HCT116 (cell line): ENCODE results near the gene PPP1R11. TPM values are rescaled to one million over a fixed set of nuclear protein-coding genes. Genes with fewer than 3 reads are reported as not detected.

Source experiments
- ATAC-seq: fragments of 200-7000 bp; cut with Tn5 transposase; 2 replicates; pipeline ENCODE4 v1.9.1; 2020; ENCODE audit warnings: mild to moderate bottlenecking, moderate library complexity
- BruUV-seq: library from RNA; stranded (reverse); fragments of 400-500 nt; replicated peaks from 2 replicates; lab custom pipeline; 2021; lab: Mats Ljungman, UMichigan
- CTCF ChIA-PET: fragments of 300-600 bp; sonication (Branson Sonifier 250); formaldehyde crosslinking; loops from one replicate; lab custom pipeline; 2021; ENCODE audit warnings: antibody characterized with exemption; lab: Charles Lee
- POLR2A ChIA-PET: fragments of 300-600, 350-600 bp; sonication (Branson Sonifier 250); formaldehyde crosslinking; loops from one replicate; lab custom pipeline; 2021; ENCODE audit warnings: antibody characterized with exemption; lab: Charles Lee
- RAD21 ChIA-PET, 2 experiments: fragments of 300-600 bp; sonication (Branson Sonifier 250); formaldehyde crosslinking; loops; one replicate each; lab custom pipeline; 2023; ENCODE audit warnings: low total read pairs in 2 of 2; ENCODE audit not compliant: uncharacterized antibody in 2 of 2, unreplicated experiment in 2 of 2, low non-redundant PET in 1 of 2; lab: Charles Lee
- DNase-seq: peaks from one replicate; pipeline ENCODE4 v3.0.0-alpha.2; 2010; ENCODE audit warnings: low read depth, low spot score
- H2AFZ ChIP-seq: fragments of 200-600 bp; shearing (Covaris generic), sonication (generic); 2 replicates; pipeline ENCODE4 v1.6.1; 2017; ENCODE audit warnings: low read depth, mixed run types, mixed read lengths, antibody characterized with exemption, low read length; ENCODE audit not compliant: poor library complexity, severe bottlenecking
- H3K27ac ChIP-seq: 2 replicates; pipeline ENCODE4 v1.5.1; 2012; ENCODE audit warnings: low read depth, low read length
- H3K27me3 ChIP-seq: fragments of 200-600 bp; sonication (generic); 2 replicates; pipeline ENCODE4 v1.6.1; 2016; ENCODE audit warnings: mixed run types, low read length, mixed read lengths; ENCODE audit not compliant: insufficient read depth
- H3K36me3 ChIP-seq, 2 experiments: fragments of 200-500 bp in 1 of 2; fragments of 200-600 bp in 1 of 2; sonication (Bioruptor generic) in 1 of 2; sonication (generic) in 1 of 2; 2 replicates each; pipeline versions ENCODE4 v1.5.1 to v1.6.1; 2014 to 2016; ENCODE audit warnings: low read length in 2 of 2, inconsistent platforms in 1 of 2, mixed read lengths in 1 of 2, mixed run types in 1 of 2; ENCODE audit not compliant: insufficient read depth in 2 of 2, control insufficient read depth in 1 of 2
- H3K4me1 ChIP-seq, 2 experiments: fragments of 200-600 bp in 1 of 2; sonication (generic) in 1 of 2; 2 replicates each; pipeline versions ENCODE4 v1.5.1 to v1.6.1; 2012 to 2017; ENCODE audit warnings: low read length in 2 of 2, inconsistent platforms in 1 of 2, mild to moderate bottlenecking in 1 of 2, mixed read lengths in 1 of 2, mixed run types in 1 of 2, moderate library complexity in 1 of 2; ENCODE audit not compliant: insufficient read depth in 2 of 2, control insufficient read depth in 1 of 2
- H3K4me2 ChIP-seq: fragments of 200-600 bp; sonication (generic); 2 replicates; pipeline ENCODE4 v1.6.1; 2017; ENCODE audit warnings: mixed run types, low read length, mixed read lengths
- H3K4me3 ChIP-seq, 2 experiments: fragments of 200-600 bp in 1 of 2; sonication (generic) in 1 of 2; replicated peaks in 1 of 2; 2 replicates each; pipeline ENCODE4 v1.5.1; 2011 to 2016; ENCODE audit warnings: low read length in 2 of 2, control low read depth in 1 of 2, low read depth in 1 of 2, mild to moderate bottlenecking in 1 of 2, mixed read lengths in 1 of 2, mixed run types in 1 of 2
- H3K79me2 ChIP-seq: fragments of 200-600 bp; sonication (generic); 2 replicates; pipeline ENCODE4 v1.6.1; 2017; ENCODE audit warnings: mild to moderate bottlenecking, mixed run types, low read length, moderate library complexity, mixed read lengths; ENCODE audit not compliant: insufficient read depth
- H3K9ac ChIP-seq: fragments of 200-600 bp; sonication (generic); 2 replicates; pipeline ENCODE4 v1.6.1; 2016; ENCODE audit warnings: low read length, mixed read lengths
- H3K9me2 ChIP-seq: fragments of 200-600 bp; sonication (generic), shearing (Covaris generic); 2 replicates; pipeline ENCODE4 v1.6.1; 2017; ENCODE audit warnings: mixed run types, mild to moderate bottlenecking, moderate library complexity; ENCODE audit not compliant: insufficient read depth
- H3K9me3 ChIP-seq, 2 experiments: fragments of 200-500 bp in 1 of 2; fragments of 200-600 bp in 1 of 2; sonication (Bioruptor generic) in 1 of 2; sonication (generic) in 1 of 2; 2 replicates each; pipeline ENCODE4 v1.6.1; 2014 to 2017; ENCODE audit warnings: low read length in 2 of 2, mixed read lengths in 2 of 2, inconsistent platforms in 1 of 2, low read depth in 1 of 2, mild to moderate bottlenecking in 1 of 2, mixed run types in 1 of 2, moderate library complexity in 1 of 2; ENCODE audit not compliant: control insufficient read depth in 1 of 2, insufficient read depth in 1 of 2
- H4K20me1 ChIP-seq: fragments of 200-600 bp; sonication (generic), shearing (Covaris generic); 2 replicates; pipeline ENCODE4 v1.6.1; 2017; ENCODE audit warnings: mixed run types, mild to moderate bottlenecking, moderate library complexity; ENCODE audit not compliant: insufficient read depth
- CBX3 ChIP-seq: IDR thresholded peaks from 2 replicates; pipeline ENCODE4 v1.6.1; 2012; ENCODE audit warnings: low read depth
- CEBPB ChIP-seq: IDR thresholded peaks from 2 replicates; pipeline ENCODE4 v1.6.1; 2012; ENCODE audit warnings: low read depth
- EGR1 ChIP-seq: IDR thresholded peaks from 2 replicates; pipeline ENCODE4 v1.6.1; 2012; ENCODE audit warnings: low read depth
- EZH2phosphoT487 ChIP-seq: fragments of 200-600 bp; IDR thresholded peaks from 2 replicates; pipeline ENCODE4 v1.6.1; 2018; ENCODE audit warnings: antibody characterized with exemption, borderline replicate concordance
- POLR2A ChIP-seq: IDR thresholded peaks from 2 replicates; pipeline ENCODE4 v1.7.0; 2011; ENCODE audit warnings: borderline replicate concordance; ENCODE audit not compliant: insufficient read depth, insufficient read length; ENCODE audit errors: extremely low read depth
- RAD21 ChIP-seq: IDR thresholded peaks from 2 replicates; pipeline ENCODE4 v1.6.1; 2012; ENCODE audit warnings: low read depth, mild to moderate bottlenecking
- YY1 ChIP-seq: IDR thresholded peaks from 2 replicates; pipeline ENCODE4 v1.6.1; 2011; ENCODE audit warnings: low read length, low read depth, moderate library complexity, mild to moderate bottlenecking; ENCODE audit not compliant: insufficient replicate concordance; ENCODE audit errors: extremely low read depth
- ZFX ChIP-seq: fragments of 450-650 bp; IDR thresholded peaks from 2 replicates; pipeline ENCODE4 v1.6.1; 2017
- intact Hi-C: fragments of 100-400 bp; cut with micrococcal nuclease; formaldehyde crosslinking; loops from 2 replicates; pipeline ENCODE4 v1.10.0; 2022
- total RNA-seq: library from RNA; stranded (reverse); gene quantifications from one replicate; pipeline ENCODE4 v1.2.1, GENCODE V29; 2021; ENCODE audit not compliant: unreplicated experiment
- TF ChIP-seq, protein P1 (sequence below), 3 experiments: fragments of 200-600 bp in 1 of 3; sonication (generic) in 1 of 3; IDR thresholded peaks in 2 of 3; conservative IDR thresholded peaks in 1 of 3; 2 replicates each; pipeline ENCODE4 v1.5.1; 2012 to 2017; ENCODE audit warnings: low read depth in 2 of 3, low read length in 2 of 3, antibody characterized with exemption in 1 of 3, borderline replicate concordance in 1 of 3, control low read depth in 1 of 3, mild to moderate bottlenecking in 1 of 3, mixed read lengths in 1 of 3, mixed run types in 1 of 3, moderate library complexity in 1 of 3; ENCODE audit not compliant: insufficient read depth in 1 of 3
- TF ChIP-seq, protein P2 (sequence below): IDR thresholded peaks from 2 replicates; pipeline ENCODE4 v1.6.1; 2012; ENCODE audit warnings: low read depth

PPP1R11 gene
- total RNA-seq, 1 experiment from 2014 or later, result 29.3 TPM

DNA sequence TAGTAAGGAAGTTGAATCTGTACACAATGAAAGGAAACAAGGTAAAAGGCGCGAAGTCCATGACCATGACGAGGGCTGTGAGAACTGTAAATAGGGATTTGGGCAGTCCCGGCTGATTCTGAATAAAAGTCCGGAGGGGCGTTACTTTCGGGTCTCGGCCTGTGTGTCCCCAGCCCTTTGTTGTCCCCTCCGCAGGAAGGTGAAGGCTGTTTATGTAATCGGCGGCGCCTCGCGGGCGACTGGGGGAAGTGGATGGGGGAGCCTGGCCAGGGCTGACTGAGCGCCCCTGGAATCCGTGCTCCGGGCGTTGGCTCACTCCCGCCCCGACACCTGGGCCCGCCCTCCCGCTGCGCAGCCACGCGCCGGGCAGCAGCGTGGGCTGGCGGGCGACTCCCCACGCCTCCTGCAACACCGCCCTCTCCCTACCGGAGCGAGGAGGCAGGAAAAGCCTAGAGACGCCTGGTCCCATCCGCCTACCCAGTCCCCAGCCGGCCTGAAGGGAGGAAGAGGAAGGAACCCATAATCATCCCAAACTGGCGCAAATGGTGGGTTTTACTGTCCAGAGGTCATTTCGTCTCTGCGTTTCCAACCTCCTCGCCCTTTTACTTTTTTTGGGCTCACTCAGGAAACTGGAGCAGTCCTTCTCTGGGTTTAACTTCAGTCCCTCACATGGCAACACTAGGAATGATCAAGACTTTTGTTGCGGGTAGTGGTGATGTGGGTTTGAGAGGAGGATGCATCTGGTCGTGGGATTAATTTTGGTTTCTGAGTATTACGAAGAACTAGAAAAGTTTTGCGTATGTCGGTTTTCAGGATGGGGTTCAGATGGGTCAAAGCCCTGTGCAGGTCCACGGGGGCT lies 33.8 kb downstream of the PPP1R11 start (continued):
- TF ChIP-seq, protein P1, sequence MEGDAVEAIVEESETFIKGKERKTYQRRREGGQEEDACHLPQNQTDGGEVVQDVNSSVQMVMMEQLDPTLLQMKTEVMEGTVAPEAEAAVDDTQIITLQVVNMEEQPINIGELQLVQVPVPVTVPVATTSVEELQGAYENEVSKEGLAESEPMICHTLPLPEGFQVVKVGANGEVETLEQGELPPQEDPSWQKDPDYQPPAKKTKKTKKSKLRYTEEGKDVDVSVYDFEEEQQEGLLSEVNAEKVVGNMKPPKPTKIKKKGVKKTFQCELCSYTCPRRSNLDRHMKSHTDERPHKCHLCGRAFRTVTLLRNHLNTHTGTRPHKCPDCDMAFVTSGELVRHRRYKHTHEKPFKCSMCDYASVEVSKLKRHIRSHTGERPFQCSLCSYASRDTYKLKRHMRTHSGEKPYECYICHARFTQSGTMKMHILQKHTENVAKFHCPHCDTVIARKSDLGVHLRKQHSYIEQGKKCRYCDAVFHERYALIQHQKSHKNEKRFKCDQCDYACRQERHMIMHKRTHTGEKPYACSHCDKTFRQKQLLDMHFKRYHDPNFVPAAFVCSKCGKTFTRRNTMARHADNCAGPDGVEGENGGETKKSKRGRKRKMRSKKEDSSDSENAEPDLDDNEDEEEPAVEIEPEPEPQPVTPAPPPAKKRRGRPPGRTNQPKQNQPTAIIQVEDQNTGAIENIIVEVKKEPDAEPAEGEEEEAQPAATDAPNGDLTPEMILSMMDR (IDR thresholded peaks at IDR 0.05 in 2 of 3, conservative IDR thresholded peaks at IDR 0.05 in 1 of 3; ENCODE audit: borderline replicate concordance in 1 of 3, insufficient read depth in 1 of 3, low read depth in 2 of 3, low read length in 2 of 3), result no peak
- TF ChIP-seq, all 23 proteins: peak for 3

DNA sequence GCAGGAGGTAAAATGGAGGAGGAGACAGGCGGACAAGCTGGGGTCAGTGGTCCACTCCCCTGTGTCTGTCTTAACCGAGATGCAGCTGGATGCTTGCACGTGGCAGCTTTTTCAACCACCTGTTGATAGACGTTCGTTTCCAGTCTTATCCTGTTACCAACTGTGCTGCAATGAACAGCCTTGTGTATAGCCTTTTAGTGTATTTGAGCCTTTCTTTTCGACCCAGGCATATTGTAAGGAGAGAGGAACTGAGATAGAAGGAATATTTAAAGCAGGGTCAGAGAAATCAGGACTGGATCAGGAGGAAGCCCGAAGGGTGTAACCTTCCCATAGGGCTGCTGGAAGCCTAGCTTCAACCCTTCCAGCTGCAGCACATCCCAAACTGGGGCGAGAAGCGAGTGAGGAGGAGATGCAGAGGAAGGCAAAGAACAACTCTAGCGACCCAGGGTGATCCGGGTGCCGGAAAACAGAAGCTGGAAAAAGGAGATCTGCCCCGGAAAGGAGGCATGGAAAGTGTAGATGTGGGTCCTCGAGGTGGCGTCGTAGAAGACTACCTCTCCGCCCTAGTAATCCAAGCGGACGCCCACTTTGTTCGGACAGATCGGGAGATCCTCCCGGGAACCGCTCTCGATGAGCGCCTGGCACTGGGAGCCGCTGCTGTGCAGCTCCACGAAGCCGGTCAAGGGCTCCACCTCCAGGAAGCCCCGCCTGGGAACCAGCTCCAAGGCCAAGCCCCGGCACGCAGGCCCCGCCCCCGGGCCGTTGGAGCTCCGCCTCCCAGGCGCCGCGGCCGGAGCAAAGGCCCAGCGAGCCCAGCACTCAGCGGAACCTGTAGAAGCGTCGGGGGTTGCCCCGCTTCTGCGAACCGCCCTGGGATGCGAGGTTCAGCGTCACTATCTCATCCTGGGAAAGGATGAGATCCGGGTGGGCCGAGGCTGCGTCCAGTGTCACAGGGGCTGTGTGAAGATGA lies 34.7 kb downstream of the PPP1R11 start:
- peak; percentile 91 for ATAC-seq
- CTCF ChIA-PET, result interaction anchor here (0.6 to 6.4 kb wide), 7 partner anchors 10 to 254 kb away, joined by 3 to 105 read pairs (median 3); no protein-coding TSS in a partner anchor
- POLR2A ChIA-PET, result interaction anchor here (0.9 to 1.4 kb wide), 7 partner anchors 10 to 69 kb away, joined by 3 to 18 read pairs (median 4); partner anchors contain the start of gene POLR1H
- TF ChIP-seq EGR1 (0 out of 2 replicates have a peak, but pooled peaks have one; percentile 37), ZFX (peak; percentile 25; the same call in 1 of the 2 replicates), YY1 (no peak), CEBPB (no peak), EZH2phosphoT487 (no peak), POLR2A (peak; percentile 84), RAD21 (peak; percentile 23; the same call in 1 of the 2 replicates), CBX3 (no peak)
- TF ChIP-seq, protein P2, sequence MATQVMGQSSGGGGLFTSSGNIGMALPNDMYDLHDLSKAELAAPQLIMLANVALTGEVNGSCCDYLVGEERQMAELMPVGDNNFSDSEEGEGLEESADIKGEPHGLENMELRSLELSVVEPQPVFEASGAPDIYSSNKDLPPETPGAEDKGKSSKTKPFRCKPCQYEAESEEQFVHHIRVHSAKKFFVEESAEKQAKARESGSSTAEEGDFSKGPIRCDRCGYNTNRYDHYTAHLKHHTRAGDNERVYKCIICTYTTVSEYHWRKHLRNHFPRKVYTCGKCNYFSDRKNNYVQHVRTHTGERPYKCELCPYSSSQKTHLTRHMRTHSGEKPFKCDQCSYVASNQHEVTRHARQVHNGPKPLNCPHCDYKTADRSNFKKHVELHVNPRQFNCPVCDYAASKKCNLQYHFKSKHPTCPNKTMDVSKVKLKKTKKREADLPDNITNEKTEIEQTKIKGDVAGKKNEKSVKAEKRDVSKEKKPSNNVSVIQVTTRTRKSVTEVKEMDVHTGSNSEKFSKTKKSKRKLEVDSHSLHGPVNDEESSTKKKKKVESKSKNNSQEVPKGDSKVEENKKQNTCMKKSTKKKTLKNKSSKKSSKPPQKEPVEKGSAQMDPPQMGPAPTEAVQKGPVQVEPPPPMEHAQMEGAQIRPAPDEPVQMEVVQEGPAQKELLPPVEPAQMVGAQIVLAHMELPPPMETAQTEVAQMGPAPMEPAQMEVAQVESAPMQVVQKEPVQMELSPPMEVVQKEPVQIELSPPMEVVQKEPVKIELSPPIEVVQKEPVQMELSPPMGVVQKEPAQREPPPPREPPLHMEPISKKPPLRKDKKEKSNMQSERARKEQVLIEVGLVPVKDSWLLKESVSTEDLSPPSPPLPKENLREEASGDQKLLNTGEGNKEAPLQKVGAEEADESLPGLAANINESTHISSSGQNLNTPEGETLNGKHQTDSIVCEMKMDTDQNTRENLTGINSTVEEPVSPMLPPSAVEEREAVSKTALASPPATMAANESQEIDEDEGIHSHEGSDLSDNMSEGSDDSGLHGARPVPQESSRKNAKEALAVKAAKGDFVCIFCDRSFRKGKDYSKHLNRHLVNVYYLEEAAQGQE, result no peak
- TF ChIP-seq, protein P1 (IDR thresholded peaks at IDR 0.05 in 2 of 3, conservative IDR thresholded peaks at IDR 0.05 in 1 of 3; ENCODE audit: borderline replicate concordance in 1 of 3, insufficient read depth in 1 of 3, low read depth in 2 of 3, low read length in 2 of 3), result 0 out of 6 replicates have a peak, but pooled peaks of 2 of the 3 experiments have one; percentile 10 to 15

More for the DNA sequence above, 34.7 kb downstream of the PPP1R11 start:
- H3K4me3 ChIP-seq, result peak overlapping the region; percentile 50 to 56
- H3K36me3 ChIP-seq, result no peaks in the 10 kb centered on the region
- RAD21 ChIA-PET, result interaction anchor here (0.6 to 1.2 kb wide), 4 partner anchors 35 to 50 kb away, joined by 3 to 5 read pairs (median 4); partner anchors contain the start of genes POLR1H (in 1 of the 2) and PPP1R11 (in 1 of the 2)
- H3K9me2 ChIP-seq, result no peaks in the 10 kb centered on the region
- peak overlapping the region; percentile 64 for H3K9ac ChIP-seq
- peak overlapping the region; percentile 91 for H3K4me2 ChIP-seq
- no peak overlapping the region; the same call in 1 of the 2 replicates for H3K27ac ChIP-seq
- H3K27me3 ChIP-seq, result no peaks in the 10 kb centered on the region
- H2AFZ ChIP-seq, result peak overlapping the region; percentile 28
- no peaks in the 10 kb centered on the region for H3K9me3 ChIP-seq
- TSS peak; percentile 89 for BruUV-seq
- no peaks in the 10 kb centered on the region for H3K79me2 ChIP-seq
- peaks cover 23 to 56% of the 10 kb centered on the region in 2 experiments for H3K4me1 ChIP-seq
- intact Hi-C loops, result loop anchor here (2.0 kb wide), 1 partner anchor 61 kb away; the partner anchor contains the start of gene TRIM15
- DNase-seq, result peak; percentile 74
- H4K20me1 ChIP-seq, result no peaks in the 10 kb centered on the region
